ENCODE measurements around the gene C6orf89. TPM values are rescaled to one million over a fixed set of nuclear protein-coding genes. Genes with fewer than 3 reads are reported as not detected.

Gene C6orf89
- total and polyA plus RNA-seq, 2 of the 13 experiments (the other 11 are each of a cell fraction or from before 2014, with no cell fraction given), result 22.1 to 32.2 TPM

GRCh38 chr6:36885461-36886401 is at the start of gene C6orf89 (continued):
- no peak; the same call in 1 of the 2 replicates for TF ChIP-seq ZNF619 (CRISPR knock-in tag; IDR thresholded peaks at IDR 0.05)
- TF ChIP-seq SP5 (CRISPR knock-in tag; IDR thresholded peaks at IDR 0.05; ENCODE audit: borderline replicate concordance, low read depth), result 0 out of 2 replicates have a peak, but pooled peaks have one; percentile 56
- no peak for TF ChIP-seq FOXP1 (IDR thresholded peaks at IDR 0.05)
- no peak; the same call in none of the 2 replicates for TF ChIP-seq FOXP1 (CRISPR knock-in tag; IDR thresholded peaks at IDR 0.05)
- peak; percentile 70 for TF ChIP-seq ZNF652 (CRISPR knock-in tag; IDR thresholded peaks at IDR 0.05; ENCODE audit: borderline replicate concordance, low read depth)
- peak; percentile 89; the same call in 1 of the 2 replicates for TF ChIP-seq SNAPC2 (CRISPR knock-in tag; IDR thresholded peaks at IDR 0.05)
- TF ChIP-seq NRL (CRISPR knock-in tag; IDR thresholded peaks at IDR 0.05; ENCODE audit: borderline replicate concordance), result peak; percentile 92
- TF ChIP-seq ZNF317 (CRISPR knock-in tag; IDR thresholded peaks at IDR 0.05), result peak; percentile 88
- TF ChIP-seq FOXO4 (CRISPR knock-in tag; conservative IDR thresholded peaks at IDR 0.05), result no peak
- no peak for TF ChIP-seq ONECUT2 (CRISPR knock-in tag; IDR thresholded peaks at IDR 0.05)
- 0 out of 2 replicates have a peak, but pooled peaks have one; percentile 72 for TF ChIP-seq SNAPC5 (CRISPR knock-in tag; IDR thresholded peaks at IDR 0.05; ENCODE audit: borderline replicate concordance)
- TF ChIP-seq ESRRA (CRISPR knock-in tag; IDR thresholded peaks at IDR 0.05; ENCODE audit: low read depth), result peak; percentile 86; the same call in 1 of the 2 replicates
- no peak for TF ChIP-seq NFAT5 (CRISPR knock-in tag; IDR thresholded peaks at IDR 0.05)
- no peak for TF ChIP-seq PTBP1 (IDR thresholded peaks at IDR 0.05; ENCODE audit: low read depth, low read length, poor library complexity, severe bottlenecking)
- peak; percentile 47 for TF ChIP-seq STAG1 (CRISPR knock-in tag; IDR thresholded peaks at IDR 0.05)
- peak; percentile 86 for TF ChIP-seq ZNF232 (CRISPR knock-in tag; IDR thresholded peaks at IDR 0.05; ENCODE audit: borderline replicate concordance)
- no peak for TF ChIP-seq BRCA1 (CRISPR knock-in tag; IDR thresholded peaks at IDR 0.05)
- TF ChIP-seq CBX2 (IDR thresholded peaks at IDR 0.05; ENCODE audit: low read depth, low read length), result no peak; the same call in 1 of the 2 replicates
- TF ChIP-seq CBX2 (CRISPR knock-in tag; IDR thresholded peaks at IDR 0.05; ENCODE audit: low read depth), result peak; percentile 90; the same call in 1 of the 2 replicates
- peak; percentile 90 for TF ChIP-seq RXRA (CRISPR knock-in tag; IDR thresholded peaks at IDR 0.05)
- TF ChIP-seq RFXAP (CRISPR knock-in tag; IDR thresholded peaks at IDR 0.05; ENCODE audit: borderline replicate concordance), result peak; percentile 51; the same call in 1 of the 2 replicates
- TF ChIP-seq ZNF24 (IDR thresholded peaks at IDR 0.05), result no peak

All from HepG2 (cell line).